IMR-90 (cell line): ENCODE data around the gene HLA-F. TPM values are rescaled to one million over a fixed set of nuclear protein-coding genes. Genes with fewer than 3 reads are reported as not detected.

Experiments
- ATAC-seq: fragments of 200-7000 bp; cut with Tn5 transposase; 2 replicates; pipeline ENCODE4 v1.9.1; 2020; ENCODE audit warnings: low read depth, mild to moderate bottlenecking, moderate library complexity
- BruUV-seq: library from RNA; stranded (reverse); fragments of 400-500 nt; replicated peaks from 2 replicates; lab custom pipeline; 2021; lab: Mats Ljungman, UMichigan
- CTCF ChIA-PET: fragments of 300-600 bp; formaldehyde crosslinking; extraction: SDS; loops from one replicate; lab custom pipeline; 2021; ENCODE audit warnings: antibody characterized with exemption; lab: Yijun Ruan, JAX
- POLR2A ChIA-PET: fragments of 300-600 bp; sonication (Branson Sonifier 250); formaldehyde crosslinking; loops from one replicate; lab custom pipeline; 2022; ENCODE audit warnings: antibody characterized with exemption; ENCODE audit not compliant: unreplicated experiment; lab: Charles Lee
- DNase-seq: peaks from one replicate; pipeline ENCODE4 v3.0.0; 2013
- H2AFZ ChIP-seq: replicated peaks from 2 replicates; pipeline ENCODE3; 2013; ENCODE audit warnings: low read length, mild to moderate bottlenecking; ENCODE audit not compliant: poor library complexity
- H2AK5ac ChIP-seq: 2 replicates; pipeline ENCODE4 v1.6.1; 2013; ENCODE audit warnings: low read depth, low read length, inconsistent platforms
- H2AK9ac ChIP-seq: replicated peaks from 2 replicates; pipeline ENCODE3; 2013; ENCODE audit warnings: mild to moderate bottlenecking, low read depth, low read length, moderate library complexity; ENCODE audit not compliant: poor library complexity
- H2BK120ac ChIP-seq: 2 replicates; pipeline ENCODE4 v1.6.1; 2013; ENCODE audit warnings: low read depth, low read length, inconsistent platforms
- H2BK15ac ChIP-seq: 3 replicates; pipeline ENCODE4 v1.6.1; 2013; ENCODE audit warnings: low read depth, low read length, inconsistent platforms
- H2BK20ac ChIP-seq: 2 replicates; pipeline ENCODE4 v1.6.1; 2013; ENCODE audit warnings: low read depth, mild to moderate bottlenecking, inconsistent platforms, low read length, moderate library complexity
- H2BK5ac ChIP-seq: 2 replicates; pipeline ENCODE4 v1.6.1; 2013; ENCODE audit warnings: mild to moderate bottlenecking, low read depth, low read length, inconsistent platforms; ENCODE audit not compliant: poor library complexity, severe bottlenecking
- H3K14ac ChIP-seq: replicated peaks from 2 replicates; pipeline ENCODE4 v1.6.1; 2013; ENCODE audit warnings: low read depth, low read length, inconsistent platforms
- H3K18ac ChIP-seq: 2 replicates; pipeline ENCODE4 v1.6.1; 2013; ENCODE audit warnings: low read depth, low read length, control low read depth
- H3K23ac ChIP-seq: 2 replicates; pipeline ENCODE4 v1.6.1; 2013; ENCODE audit warnings: low read depth, low read length, inconsistent platforms
- H3K27ac ChIP-seq: 2 replicates; pipeline ENCODE4 v1.5.1; 2013; ENCODE audit warnings: mild to moderate bottlenecking, control low read depth, low read length; ENCODE audit not compliant: insufficient read depth
- H3K27me3 ChIP-seq: 2 replicates; pipeline ENCODE4 v1.6.1; 2013; ENCODE audit warnings: low read length; ENCODE audit not compliant: control insufficient read depth, insufficient read depth
- H3K36me3 ChIP-seq: 2 replicates; pipeline ENCODE4 v1.6.1; 2013; ENCODE audit warnings: low read length, mixed read lengths; ENCODE audit not compliant: control insufficient read depth, insufficient read depth
- H3K4ac ChIP-seq: 2 replicates; pipeline ENCODE4 v1.6.1; 2013; ENCODE audit warnings: low read depth, low read length, inconsistent platforms
- H3K4me1 ChIP-seq: 2 replicates; pipeline ENCODE4 v1.6.1; 2013; ENCODE audit warnings: low read length, mixed read lengths; ENCODE audit not compliant: control insufficient read depth, insufficient read depth
- H3K4me2 ChIP-seq: 2 replicates; pipeline ENCODE4 v1.6.1; 2013; ENCODE audit warnings: low read depth, mild to moderate bottlenecking, control low read depth, low read length, moderate library complexity
- H3K4me3 ChIP-seq: 2 replicates; pipeline ENCODE4 v1.5.1; 2013; ENCODE audit warnings: low read depth, mild to moderate bottlenecking, control low read depth, low read length, moderate library complexity; ENCODE audit not compliant: insufficient read depth
- H3K56ac ChIP-seq: 2 replicates; pipeline ENCODE4 v1.6.1; 2013; ENCODE audit warnings: low read length, inconsistent platforms; ENCODE audit not compliant: insufficient read depth; ENCODE audit errors: extremely low read depth
- H3K79me1 ChIP-seq, 2 experiments: 2 replicates each; pipeline ENCODE4 v1.6.1; 2013; ENCODE audit warnings: low read length in 2 of 2, inconsistent platforms in 1 of 2, low read depth in 1 of 2
- H3K9ac ChIP-seq: 2 replicates; pipeline ENCODE4 v1.6.1; 2013; ENCODE audit warnings: low read depth, low read length, control low read depth
- H3K9me1 ChIP-seq: 2 replicates; pipeline ENCODE4 v1.6.1; 2013; ENCODE audit warnings: low read length, inconsistent platforms; ENCODE audit not compliant: insufficient read depth
- H3K9me3 ChIP-seq: 2 replicates; pipeline ENCODE4 v1.6.1; 2013; ENCODE audit warnings: low read length; ENCODE audit not compliant: control insufficient read depth, insufficient read depth
- H4K20me1 ChIP-seq: 2 replicates; pipeline ENCODE4 v1.6.1; 2013; ENCODE audit warnings: low read length, inconsistent platforms; ENCODE audit not compliant: insufficient read depth
- H4K5ac ChIP-seq: 2 replicates; pipeline ENCODE4 v1.6.1; 2013; ENCODE audit warnings: mild to moderate bottlenecking, low read depth, low read length, control low read depth
- H4K8ac ChIP-seq, 2 experiments: 2 replicates each; pipeline ENCODE4 v1.6.1; 2013; ENCODE audit warnings: low read depth in 2 of 2, low read length in 2 of 2, control low read depth in 1 of 2, inconsistent platforms in 1 of 2
- H4K91ac ChIP-seq: 2 replicates; pipeline ENCODE4 v1.6.1; 2013; ENCODE audit warnings: low read depth, low read length, inconsistent platforms; ENCODE audit not compliant: insufficient read depth
- BHLHE40 ChIP-seq: fragments of 150-350 bp; IDR thresholded peaks from 2 replicates; pipeline ENCODE4 v1.6.1; 2016; ENCODE audit warnings: mild to moderate bottlenecking, low read depth, low read length
- CEBPB ChIP-seq: IDR thresholded peaks from 2 replicates; pipeline ENCODE4 v1.6.1; 2012; ENCODE audit warnings: low read depth, low read length, improper control_type of control experiment
- CHD1 ChIP-seq: IDR thresholded peaks from 2 replicates; pipeline ENCODE4 v1.6.1; 2012; ENCODE audit warnings: low read depth, low read length, improper control_type of control experiment
- CTCF ChIP-seq: conservative IDR thresholded peaks from 2 replicates; pipeline ENCODE4 v1.5.1; 2012; ENCODE audit warnings: mild to moderate bottlenecking, low read depth, low read length, improper control_type of control experiment
- MAFK ChIP-seq: IDR thresholded peaks from 2 replicates; pipeline ENCODE4 v1.6.1; 2012; ENCODE audit warnings: low read depth, low read length, improper control_type of control experiment
- MAZ ChIP-seq: IDR thresholded peaks from 2 replicates; pipeline ENCODE4 v1.6.1; 2012; ENCODE audit warnings: low read depth, mild to moderate bottlenecking, low read length, improper control_type of control experiment, moderate library complexity, borderline replicate concordance
- RCOR1 ChIP-seq: IDR thresholded peaks from 2 replicates; pipeline ENCODE4 v1.6.1; 2012; ENCODE audit warnings: mild to moderate bottlenecking, low read length, improper control_type of control experiment; ENCODE audit not compliant: insufficient replicate concordance
- RFX5 ChIP-seq: IDR thresholded peaks from 2 replicates; pipeline ENCODE4 v1.8.0; 2012; ENCODE audit warnings: low read depth, mild to moderate bottlenecking, low read length, moderate library complexity
- SMC3 ChIP-seq: fragments of 150-350 bp; IDR thresholded peaks from 2 replicates; pipeline ENCODE4 v1.6.1; 2016; ENCODE audit warnings: low read depth, mild to moderate bottlenecking, antibody characterized with exemption, low read length, moderate library complexity
- WGBS, 2 experiments: methylation state at CpG; one replicate each; pipeline versions ENCODE4 v1.1.5 to v1.1.7; 2013; ENCODE audit warnings: missing lambda C conversion rate in 2 of 2; ENCODE audit not compliant: insufficient read length in 1 of 2; ENCODE audit errors: extremely low coverage in 2 of 2; 5-methylcytosine and 5-hydroxymethylcytosine counted together
- dilution Hi-C: fragments of 300-500 bp; cut with HindIII; formaldehyde crosslinking; loops from one replicate; pipeline ENCODE4 v1.14.3; 2018; ENCODE audit warnings: low sequenced_read_pairs; ENCODE audit not compliant: unreplicated experiment
- in situ Hi-C: fragments of 300-500 bp; cut with MboI; formaldehyde crosslinking; loops from 3 replicates; pipeline ENCODE4 v1.14.3; 2019; ENCODE audit warnings: low sequenced_read_pairs, inconsistent platforms, mixed read lengths
- intact Hi-C: fragments of 100-400 bp; cut with micrococcal nuclease; formaldehyde crosslinking; loops from 2 replicates; pipeline ENCODE4 v1.10.0; 2022
- polyA plus RNA-seq, 3 experiments: library from polyadenylated mRNA; depleted of rRNA; stranded (reverse); fragments of >200 nt; gene quantifications; 2 replicates each; pipeline ENCODE4 v1.2.3, GENCODE V29; 2012; ENCODE audit warnings: low replicate concordance in 1 of 3
- total RNA-seq: library from RNA; depleted of rRNA; stranded (reverse); fragments of >200 nt; gene quantifications from 2 replicates; pipeline ENCODE4 v1.2.3, GENCODE V29; 2012
- TF ChIP-seq, protein P1 (sequence below): fragments of 150-350 bp; IDR thresholded peaks from 2 replicates; pipeline ENCODE4 v1.6.1; 2017; ENCODE audit warnings: mild to moderate bottlenecking, antibody characterized with exemption, low read length, low read depth

HLA-F gene
- total and polyA plus RNA-seq, 2 of the 4 experiments (the other 2 are of a cell fraction): not detected

DNA sequence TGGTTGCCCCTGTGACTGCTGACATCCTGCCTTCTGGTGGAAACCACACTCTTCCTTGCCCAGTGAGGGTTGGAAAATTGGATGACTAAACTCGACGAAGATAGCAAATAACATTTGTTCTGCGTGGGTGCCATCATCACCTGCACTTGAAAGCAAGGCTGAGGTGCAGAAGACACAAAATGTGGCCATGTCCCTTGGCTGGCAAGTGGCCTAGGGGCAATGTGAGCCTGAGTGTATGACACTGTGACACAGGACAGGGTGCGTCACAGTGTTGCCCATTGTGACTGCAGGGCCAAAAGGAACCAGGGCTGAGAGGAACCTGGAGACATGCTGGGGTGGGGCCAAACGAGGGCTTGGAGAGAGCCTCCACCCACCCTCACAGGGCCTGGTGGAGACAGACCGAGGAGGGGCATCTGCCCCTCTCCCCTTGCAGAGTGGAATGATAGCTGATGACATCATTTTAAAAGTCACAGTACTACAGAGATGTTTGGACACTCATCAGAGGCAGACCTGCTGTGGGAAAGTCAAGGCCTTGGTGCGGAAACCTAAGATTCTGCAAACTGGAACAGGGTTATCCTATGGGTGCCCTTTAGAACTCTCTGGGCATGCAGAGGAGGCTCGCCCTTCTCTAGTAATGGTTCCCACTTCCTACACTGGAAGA lies 12.8 kb upstream of the HLA-F start:
- CTCF ChIA-PET: interaction anchor here (1.0 kb wide), 1 partner anchor 138 kb away, joined by 3 read pairs; no protein-coding TSS in a partner anchor
- intact Hi-C loops (no loop called here), in situ Hi-C loops (no loop called here)

More for the DNA sequence above, 12.8 kb upstream of the HLA-F start:
- no TSS peak for BruUV-seq
- no peaks in the 10 kb centered on the region for H4K20me1 ChIP-seq
- H3K27ac ChIP-seq: no peak overlapping the region
- dilution Hi-C loops: no loop called here
- H2BK15ac ChIP-seq: no peak overlapping the region
- no peak overlapping the region for H2AFZ ChIP-seq
- peaks cover 7% of the 10 kb centered on the region for H3K27me3 ChIP-seq
- H3K56ac ChIP-seq: no peak overlapping the region
- H3K4me1 ChIP-seq: no peaks in the 10 kb centered on the region
- no peak overlapping the region for H4K8ac ChIP-seq
- H3K14ac ChIP-seq: no peak overlapping the region
- TF ChIP-seq BHLHE40 (no peak), MAZ (no peak), CEBPB (no peak), MAFK (no peak), RCOR1 (no peak), RFX5 (no peak), CHD1 (no peak), CTCF (no peak), SMC3 (no peak)
- TF ChIP-seq, protein P1, sequence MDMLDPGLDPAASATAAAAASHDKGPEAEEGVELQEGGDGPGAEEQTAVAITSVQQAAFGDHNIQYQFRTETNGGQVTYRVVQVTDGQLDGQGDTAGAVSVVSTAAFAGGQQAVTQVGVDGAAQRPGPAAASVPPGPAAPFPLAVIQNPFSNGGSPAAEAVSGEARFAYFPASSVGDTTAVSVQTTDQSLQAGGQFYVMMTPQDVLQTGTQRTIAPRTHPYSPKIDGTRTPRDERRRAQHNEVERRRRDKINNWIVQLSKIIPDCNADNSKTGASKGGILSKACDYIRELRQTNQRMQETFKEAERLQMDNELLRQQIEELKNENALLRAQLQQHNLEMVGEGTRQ: no peak
- no peaks in the 10 kb centered on the region for H3K9me3 ChIP-seq
- no peak overlapping the region for H3K9ac ChIP-seq
- no peak overlapping the region for H3K4me2 ChIP-seq
- no peaks in the 10 kb centered on the region for H3K79me1 ChIP-seq
- ATAC-seq (no peak), DNase-seq (no peak)
- H2BK5ac ChIP-seq: no peak overlapping the region
- no peak overlapping the region for H4K5ac ChIP-seq
- H2BK20ac ChIP-seq: no peak overlapping the region
- no peak overlapping the region for H4K91ac ChIP-seq
- no peak overlapping the region for H2BK120ac ChIP-seq
- H3K9me1 ChIP-seq: no peaks in the 10 kb centered on the region
- POLR2A ChIA-PET: no interaction called here
- no peak overlapping the region for H3K18ac ChIP-seq
- H3K36me3 ChIP-seq: no peaks in the 10 kb centered on the region
- H3K4me3 ChIP-seq: no peak overlapping the region
- H2AK5ac ChIP-seq: no peak overlapping the region
- H3K23ac ChIP-seq: no peak overlapping the region
- no peak overlapping the region for H3K4ac ChIP-seq
- 50% methylated on average over 2 of the region's 8 CpGs; no CpG with 5 or more reads in 1 of the 2 experiments for WGBS, 2 experiments
- H2AK9ac ChIP-seq: no peak overlapping the region
